Caco-2 (cell line): Measurements from ENCODE around the gene TLK1. TPM values are rescaled to one million over a fixed set of nuclear protein-coding genes. Genes with fewer than 3 reads are reported as not detected.

Source experiments
- BruUV-seq: library from RNA; stranded (reverse); fragments of 400-500 nt; replicated peaks from 2 replicates; lab custom pipeline; 2021; lab: Mats Ljungman, UMichigan
- CTCF ChIA-PET: fragments of 300-600 bp; sonication (Branson Sonifier 250); formaldehyde crosslinking; loops from one replicate; lab custom pipeline; 2022; ENCODE audit warnings: antibody characterized with exemption; lab: Charles Lee
- POLR2A ChIA-PET: fragments of 300-600 bp; sonication (Branson Sonifier 250); formaldehyde crosslinking; loops from one replicate; lab custom pipeline; 2022; ENCODE audit warnings: antibody characterized with exemption; lab: Charles Lee
- DNase-seq, 2 experiments: peaks; one replicate each; pipeline versions ENCODE4 v3.0.0 to v3.0.0-alpha.2; 2020 to 2022
- H3K27me3 ChIP-seq: replicated peaks from 2 replicates; pipeline ENCODE4 v1.6.0; 2011; ENCODE audit warnings: low read length; ENCODE audit not compliant: control insufficient read depth, insufficient read depth
- H3K36me3 ChIP-seq: 2 replicates; pipeline ENCODE4 v1.5.1; 2011; ENCODE audit warnings: low read length; ENCODE audit not compliant: control insufficient read depth, insufficient read depth
- H3K4me1 ChIP-seq: fragments of 250-450 bp; sonication (Bioruptor Pico); 2 replicates; pipeline ENCODE4 v1.5.1; 2020; ENCODE audit warnings: mild to moderate bottlenecking
- H3K4me3 ChIP-seq: 2 replicates; pipeline ENCODE4 v1.5.1; 2011; ENCODE audit warnings: low read depth, mild to moderate bottlenecking, control low read depth, low read length
- H3K9me3 ChIP-seq: fragments of 250-450 bp; sonication (Bioruptor Pico); 2 replicates; pipeline ENCODE4 v1.5.1; 2020; ENCODE audit warnings: mild to moderate bottlenecking, moderate library complexity
- H3K27ac Mint-ChIP-seq: one replicate; pipeline ENCODE4 v1.8.0; 2022; ENCODE audit warnings: mixed read lengths; ENCODE audit not compliant: unreplicated experiment
- H3K27me3 Mint-ChIP-seq: one replicate; pipeline ENCODE4 v1.8.0; 2022; ENCODE audit warnings: mixed read lengths; ENCODE audit not compliant: insufficient read depth, unreplicated experiment
- H3K36me3 Mint-ChIP-seq: one replicate; pipeline ENCODE4 v1.8.0; 2022; ENCODE audit warnings: mild to moderate bottlenecking, mixed read lengths; ENCODE audit not compliant: insufficient read depth, unreplicated experiment
- H3K4me1 Mint-ChIP-seq: one replicate; pipeline ENCODE4 v1.8.0; 2022; ENCODE audit warnings: low read depth, mixed read lengths; ENCODE audit not compliant: unreplicated experiment
- H3K4me3 Mint-ChIP-seq: one replicate; pipeline ENCODE4 v1.8.0; 2022; ENCODE audit warnings: mild to moderate bottlenecking, moderate library complexity, mixed read lengths; ENCODE audit not compliant: unreplicated experiment
- H3K9me3 Mint-ChIP-seq: one replicate; pipeline ENCODE4 v1.8.0; 2022; ENCODE audit warnings: mixed read lengths; ENCODE audit not compliant: unreplicated experiment
- intact Hi-C: fragments of 100-400 bp; cut with micrococcal nuclease; formaldehyde crosslinking; loops from one replicate; pipeline ENCODE4 v1.10.0; 2022; ENCODE audit not compliant: unreplicated experiment
- total RNA-seq: library from RNA; stranded (reverse); gene quantifications from 2 replicates; pipeline ENCODE4 v1.2.3, GENCODE V29; 2022
- TF ChIP-seq, protein P1 (sequence below), 2 experiments: fragments of 200-600 bp in 1 of 2; IDR thresholded peaks; 1 replicate in 1 of 2; 2 replicates in 1 of 2; pipeline versions ENCODE4 v1.5.1 to v1.8.0; 2011 to 2022; ENCODE audit warnings: antibody characterized with exemption in 1 of 2, control low read depth in 1 of 2, inconsistent platforms in 1 of 2, low read depth in 1 of 2, low read length in 1 of 2, mild to moderate bottlenecking in 1 of 2, moderate library complexity in 1 of 2; ENCODE audit not compliant: insufficient read depth in 1 of 2, severe bottlenecking in 1 of 2, unreplicated experiment in 1 of 2

TLK1 gene
- total RNA-seq, 1 experiment from 2014 or later: 85.1 TPM

DNA sequence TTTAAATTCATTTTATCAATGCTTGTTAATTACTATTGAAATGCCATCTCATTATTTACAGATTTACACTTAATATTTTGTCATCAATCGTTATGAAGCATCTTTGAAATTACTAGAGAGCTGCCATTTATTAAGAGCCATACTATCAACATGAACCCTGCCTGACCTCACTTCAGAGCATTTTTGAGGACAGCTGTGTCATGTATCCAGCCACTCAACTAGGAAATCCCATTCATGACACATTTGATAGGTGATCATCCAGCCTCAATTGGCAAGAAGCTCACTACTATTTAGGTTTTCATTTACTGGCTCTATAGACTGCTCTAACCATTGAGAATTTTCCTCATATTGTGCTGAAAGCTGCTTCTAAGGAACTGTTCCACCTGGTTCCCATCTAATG is 40.6 kb upstream of the TLK1 start:
- no peak overlapping the region for H3K4me3 Mint-ChIP-seq
- no peaks in the 10 kb centered on the region for H3K27me3 Mint-ChIP-seq
- H3K36me3 Mint-ChIP-seq: no peaks in the 10 kb centered on the region
- no peak for DNase-seq
- H3K4me1 ChIP-seq: no peaks in the 10 kb centered on the region
- H3K27me3 ChIP-seq: no peaks in the 10 kb centered on the region
- no peaks in the 10 kb centered on the region for H3K4me1 Mint-ChIP-seq
- ChIA-PET POLR2A (no interaction called here), CTCF (no interaction called here)
- H3K9me3 Mint-ChIP-seq: no peaks in the 10 kb centered on the region
- no peak overlapping the region for H3K27ac Mint-ChIP-seq
- no peaks in the 10 kb centered on the region for H3K9me3 ChIP-seq
- no peaks in the 10 kb centered on the region for H3K36me3 ChIP-seq
- no TSS peak for BruUV-seq
- TF ChIP-seq, protein P1, sequence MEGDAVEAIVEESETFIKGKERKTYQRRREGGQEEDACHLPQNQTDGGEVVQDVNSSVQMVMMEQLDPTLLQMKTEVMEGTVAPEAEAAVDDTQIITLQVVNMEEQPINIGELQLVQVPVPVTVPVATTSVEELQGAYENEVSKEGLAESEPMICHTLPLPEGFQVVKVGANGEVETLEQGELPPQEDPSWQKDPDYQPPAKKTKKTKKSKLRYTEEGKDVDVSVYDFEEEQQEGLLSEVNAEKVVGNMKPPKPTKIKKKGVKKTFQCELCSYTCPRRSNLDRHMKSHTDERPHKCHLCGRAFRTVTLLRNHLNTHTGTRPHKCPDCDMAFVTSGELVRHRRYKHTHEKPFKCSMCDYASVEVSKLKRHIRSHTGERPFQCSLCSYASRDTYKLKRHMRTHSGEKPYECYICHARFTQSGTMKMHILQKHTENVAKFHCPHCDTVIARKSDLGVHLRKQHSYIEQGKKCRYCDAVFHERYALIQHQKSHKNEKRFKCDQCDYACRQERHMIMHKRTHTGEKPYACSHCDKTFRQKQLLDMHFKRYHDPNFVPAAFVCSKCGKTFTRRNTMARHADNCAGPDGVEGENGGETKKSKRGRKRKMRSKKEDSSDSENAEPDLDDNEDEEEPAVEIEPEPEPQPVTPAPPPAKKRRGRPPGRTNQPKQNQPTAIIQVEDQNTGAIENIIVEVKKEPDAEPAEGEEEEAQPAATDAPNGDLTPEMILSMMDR (IDR thresholded peaks at IDR 0.05; ENCODE audit: insufficient read depth in 1 of 2, low read depth in 1 of 2, low read length in 1 of 2, severe bottlenecking in 1 of 2, unreplicated experiment in 1 of 2): no peak
- intact Hi-C loops: no loop called here
- no peak overlapping the region for H3K4me3 ChIP-seq

DNA sequence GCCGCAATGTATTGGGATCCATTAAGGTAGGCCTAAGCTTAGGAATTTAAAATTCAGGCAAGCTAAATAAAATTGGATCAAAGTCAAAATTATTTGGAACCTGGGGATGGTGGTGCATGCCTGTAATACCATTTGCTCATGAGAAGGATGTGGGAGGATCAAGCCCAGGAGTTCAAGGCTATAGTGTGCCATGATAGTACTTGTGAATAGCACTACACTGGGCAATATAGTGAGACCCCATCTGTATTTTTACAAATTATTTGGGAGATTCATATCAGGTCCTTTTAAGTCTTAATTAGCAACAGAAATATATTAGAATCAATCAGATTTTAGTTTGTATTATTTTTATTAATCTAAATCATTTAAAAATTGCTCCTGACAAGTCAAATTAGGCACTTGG is 39.8 kb upstream of the TLK1 start:
- intact Hi-C loops: no loop called here
- no TSS peak for BruUV-seq
- H3K9me3 ChIP-seq: no peaks in the 10 kb centered on the region

DNA sequence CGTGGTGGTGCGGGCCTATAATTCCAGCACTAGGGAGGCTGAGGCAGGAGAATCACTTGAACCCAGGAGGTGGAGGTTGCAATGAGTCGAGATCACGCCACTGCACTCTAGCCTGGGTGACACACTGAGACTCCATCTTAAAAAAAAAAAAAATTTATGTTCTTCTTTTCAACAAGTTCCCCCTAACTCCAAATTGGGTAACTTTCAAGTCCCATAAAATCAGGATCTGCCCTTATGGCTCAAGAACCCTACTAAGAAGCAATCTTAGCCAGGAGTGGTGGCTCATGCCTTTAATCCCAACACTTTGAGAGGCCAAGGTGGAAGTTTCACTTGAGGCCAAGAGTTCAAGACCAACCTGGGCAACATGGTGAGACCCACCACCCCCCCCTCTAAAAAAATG is 30.3 kb upstream of the TLK1 start:
- no peaks in the 10 kb centered on the region for H3K36me3 Mint-ChIP-seq
- intact Hi-C loops: no loop called here
- no TSS peak for BruUV-seq
- no peaks in the 10 kb centered on the region for H3K27me3 Mint-ChIP-seq
- no peak overlapping the region for H3K27ac Mint-ChIP-seq
- no peak overlapping the region for H3K4me3 ChIP-seq
- H3K27me3 ChIP-seq: no peaks in the 10 kb centered on the region
- no peaks in the 10 kb centered on the region for H3K9me3 ChIP-seq
- no peaks in the 10 kb centered on the region for H3K9me3 Mint-ChIP-seq
- H3K4me3 Mint-ChIP-seq: no peak overlapping the region
- CTCF ChIA-PET: no interaction called here
- no peak for DNase-seq
- TF ChIP-seq, protein P1 (IDR thresholded peaks at IDR 0.05; ENCODE audit: insufficient read depth in 1 of 2, low read depth in 1 of 2, low read length in 1 of 2, severe bottlenecking in 1 of 2, unreplicated experiment in 1 of 2): no peak
- H3K36me3 ChIP-seq: no peaks in the 10 kb centered on the region
- peaks cover 8% of the 10 kb centered on the region for H3K4me1 Mint-ChIP-seq
- POLR2A ChIA-PET: no interaction called here
- H3K4me1 ChIP-seq: peaks cover 6% of the 10 kb centered on the region

More for the DNA sequence above, 39.8 kb upstream of the TLK1 start:
- Mint-ChIP-seq H3K9me3 (no peaks in the 10 kb centered on the region), H3K27me3 (no peaks in the 10 kb centered on the region), H3K27ac (no peak overlapping the region), H3K4me1 (no peaks in the 10 kb centered on the region), H3K4me3 (no peak overlapping the region), H3K36me3 (no peaks in the 10 kb centered on the region)
- TF ChIP-seq, protein P1 (IDR thresholded peaks at IDR 0.05; ENCODE audit: insufficient read depth in 1 of 2, low read depth in 1 of 2, low read length in 1 of 2, severe bottlenecking in 1 of 2, unreplicated experiment in 1 of 2): no peak
- ChIA-PET POLR2A (no interaction called here), CTCF (no interaction called here)
- H3K4me1 ChIP-seq: no peaks in the 10 kb centered on the region
- H3K36me3 ChIP-seq: no peaks in the 10 kb centered on the region
- no peak overlapping the region for H3K4me3 ChIP-seq
- no peaks in the 10 kb centered on the region for H3K27me3 ChIP-seq
- no peak for DNase-seq
